ENCODE data around the gene SBNO2. TPM values are rescaled to one million over a fixed set of nuclear protein-coding genes. Genes with fewer than 3 reads are reported as not detected.

The SBNO2 gene
- total RNA-seq, 6 experiments from 2014 or later, result 21.5 to 54.4 (median 25.5) TPM

GRCh38 chr19:1199531-1199930 is 25.5 kb upstream of the SBNO2 start:
- H3K27me3 ChIP-seq, result no peaks in the 10 kb centered on the region
- H3K27ac ChIP-seq, result no peak overlapping the region
- H3K4me1 ChIP-seq, result peaks cover 0 to 14% (median 2%) of the 10 kb centered on the region in 4 donors
- ATAC-seq (no peak), DNase-seq (no peak)
- TF ChIP-seq, protein P1, sequence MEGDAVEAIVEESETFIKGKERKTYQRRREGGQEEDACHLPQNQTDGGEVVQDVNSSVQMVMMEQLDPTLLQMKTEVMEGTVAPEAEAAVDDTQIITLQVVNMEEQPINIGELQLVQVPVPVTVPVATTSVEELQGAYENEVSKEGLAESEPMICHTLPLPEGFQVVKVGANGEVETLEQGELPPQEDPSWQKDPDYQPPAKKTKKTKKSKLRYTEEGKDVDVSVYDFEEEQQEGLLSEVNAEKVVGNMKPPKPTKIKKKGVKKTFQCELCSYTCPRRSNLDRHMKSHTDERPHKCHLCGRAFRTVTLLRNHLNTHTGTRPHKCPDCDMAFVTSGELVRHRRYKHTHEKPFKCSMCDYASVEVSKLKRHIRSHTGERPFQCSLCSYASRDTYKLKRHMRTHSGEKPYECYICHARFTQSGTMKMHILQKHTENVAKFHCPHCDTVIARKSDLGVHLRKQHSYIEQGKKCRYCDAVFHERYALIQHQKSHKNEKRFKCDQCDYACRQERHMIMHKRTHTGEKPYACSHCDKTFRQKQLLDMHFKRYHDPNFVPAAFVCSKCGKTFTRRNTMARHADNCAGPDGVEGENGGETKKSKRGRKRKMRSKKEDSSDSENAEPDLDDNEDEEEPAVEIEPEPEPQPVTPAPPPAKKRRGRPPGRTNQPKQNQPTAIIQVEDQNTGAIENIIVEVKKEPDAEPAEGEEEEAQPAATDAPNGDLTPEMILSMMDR (IDR thresholded peaks at IDR 0.05), result no peak
- no peak for TF ChIP-seq POLR2A (IDR thresholded peaks at IDR 0.05)
- H3K36me3 ChIP-seq, result no peaks in the 10 kb centered on the region
- intact Hi-C loops (cut with DNase I), result no loop called here
- no peaks in the 10 kb centered on the region for H3K9me3 ChIP-seq
- 100% methylated on average over 1 of the region's 10 CpGs for WGBS (ENCODE audit: insufficient coverage, low coverage, low lambda C conversion rate, missing lambda C conversion rate)
- H3K4me3 ChIP-seq, result no peak overlapping the region

GRCh38 chr19:1189419-1189818 is 15.4 kb upstream of the SBNO2 start:
- Histone ChIP-seq H3K27ac (no peak overlapping the region), H3K27me3 (no peaks in the 10 kb centered on the region), H3K4me3 (no peak overlapping the region), H3K4me1 (no peaks in the 10 kb centered on the region), H3K9me3 (no peaks in the 10 kb centered on the region), H3K36me3 (no peaks in the 10 kb centered on the region)
- 73% methylated on average over 9 of the region's 9 CpGs for WGBS (ENCODE audit: insufficient coverage, low coverage, low lambda C conversion rate, missing lambda C conversion rate)
- DNase-seq (no peak), ATAC-seq (peak in 1 of 4 donors; percentile 27)
- intact Hi-C loops (cut with DNase I), result loop anchor here in 1 of 2 donors (10.0 kb wide), 1 partner anchor 75 kb away; no protein-coding TSS in a partner anchor
- TF ChIP-seq, protein P1 (IDR thresholded peaks at IDR 0.05), result no peak
- no peak for TF ChIP-seq POLR2A (IDR thresholded peaks at IDR 0.05)

- peak; percentile 24 for TF ChIP-seq POLR2A (IDR thresholded peaks at IDR 0.05)
- TF ChIP-seq, protein P1 (IDR thresholded peaks at IDR 0.05), result no peak
- Histone ChIP-seq H3K27me3 (no peaks in the 10 kb centered on the region), H3K27ac (peak overlapping the region in 2 of 3 donors; percentile 5 to 54), H3K4me1 (peaks cover 0 to 8% (median 0%) of the 10 kb centered on the region in 4 donors), H3K36me3 (no peaks in the 10 kb centered on the region), H3K4me3 (no peak overlapping the region), H3K9me3 (no peaks in the 10 kb centered on the region)
- DNase-seq (peak in 2 of 3 donors; percentile 62 to 85), ATAC-seq (peak; percentile 45 to 90 (median 76))
- intact Hi-C loops (cut with DNase I), result loop anchor here in 1 of 2 donors (10.0 kb wide), 1 partner anchor 69 kb away; no protein-coding TSS in a partner anchor
- WGBS (ENCODE audit: insufficient coverage, low coverage, low lambda C conversion rate, missing lambda C conversion rate), result 70% methylated on average over 10 of the region's 19 CpGs
Observed at GRCh38 chr19:1183543-1184172, 9.6 kb upstream of the SBNO2 start.

DNA sequence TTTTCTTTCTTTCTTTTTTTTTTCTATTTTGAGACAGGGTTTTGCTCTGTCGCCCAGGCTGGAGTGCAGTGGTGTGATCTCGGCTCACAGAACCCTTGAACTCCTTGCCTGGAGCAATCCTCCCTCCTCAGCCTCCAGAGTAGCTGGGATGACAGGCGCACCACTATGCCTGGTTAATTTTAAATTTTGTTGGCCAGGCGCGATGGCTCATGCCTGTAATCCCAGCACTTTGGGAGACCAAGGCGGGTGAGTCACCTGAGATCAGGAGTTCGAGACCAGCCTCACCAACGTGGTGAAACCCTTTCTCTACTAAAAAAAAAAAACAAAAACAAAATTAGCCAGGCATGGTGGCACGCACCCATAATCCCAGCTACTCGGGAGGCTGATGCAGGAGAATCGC is 8.7 kb upstream of the SBNO2 start:
- 93% methylated on average over 9 of the region's 11 CpGs for WGBS (ENCODE audit: insufficient coverage, low coverage, low lambda C conversion rate, missing lambda C conversion rate)
- TF ChIP-seq POLR2A (IDR thresholded peaks at IDR 0.05), result no peak
- no peak for DNase-seq
- no peaks in the 10 kb centered on the region for H3K36me3 ChIP-seq
- no peak overlapping the region for H3K4me3 ChIP-seq
- H3K27ac ChIP-seq, result no peak overlapping the region
- peaks cover 0 to 8% (median 0%) of the 10 kb centered on the region in 4 donors for H3K4me1 ChIP-seq
- no peak for ATAC-seq
- intact Hi-C loops (cut with DNase I), result loop anchor here in 1 of 2 donors (10.0 kb wide), 1 partner anchor 68 kb away; no protein-coding TSS in a partner anchor
- H3K27me3 ChIP-seq, result no peaks in the 10 kb centered on the region
- H3K9me3 ChIP-seq, result no peaks in the 10 kb centered on the region

- DNase-seq (no peak), ATAC-seq (no peak)
- intact Hi-C loops (cut with DNase I), result loop anchor here in 1 of 2 donors (10.0 kb wide), 1 partner anchor 67 kb away; no protein-coding TSS in a partner anchor
- H3K9me3 ChIP-seq, result no peaks in the 10 kb centered on the region
- no peak overlapping the region for H3K27ac ChIP-seq
- no peaks in the 10 kb centered on the region for H3K27me3 ChIP-seq
- 95% methylated on average over 3 of the region's 10 CpGs for WGBS (ENCODE audit: insufficient coverage, low coverage, low lambda C conversion rate, missing lambda C conversion rate)
- H3K4me1 ChIP-seq, result peaks cover 0 to 8% (median 0%) of the 10 kb centered on the region in 4 donors
- TF ChIP-seq, protein P1 (IDR thresholded peaks at IDR 0.05), result no peak
- no peak for TF ChIP-seq POLR2A (IDR thresholded peaks at IDR 0.05)
- no peak overlapping the region for H3K4me3 ChIP-seq
- H3K36me3 ChIP-seq, result no peaks in the 10 kb centered on the region
Observed at GRCh38 chr19:1182068-1182467, 8.0 kb upstream of the SBNO2 start.

Measured in right lobe of liver (tissue), 6 donors.